ENCODE data around the gene USP6NL.

USP6NL gene

DNA sequence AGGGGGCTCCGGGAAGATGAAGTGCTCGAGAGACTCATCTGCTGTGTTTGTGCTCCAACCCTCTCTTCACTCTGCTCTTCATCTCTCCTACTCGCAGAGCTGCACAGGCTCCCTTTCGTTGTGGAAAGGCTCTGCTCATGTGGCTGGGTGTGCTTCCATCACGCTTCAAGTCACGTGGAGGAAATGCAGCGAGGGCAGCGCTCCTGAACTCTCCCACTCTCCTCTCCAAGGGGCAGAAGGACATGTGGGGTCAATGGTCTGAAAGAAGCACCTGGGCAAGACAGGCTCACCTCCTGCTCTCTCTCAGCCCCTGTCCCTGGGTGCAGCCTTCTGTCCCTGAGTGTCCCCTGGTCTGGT, 72.6 kb downstream of the USP6NL start:
- Histone ChIP-seq H3K27ac (replicated peaks) (no peak overlapping the region), H3K4me3 (replicated peaks; ENCODE audit: insufficient read depth, low read length) (no peak overlapping the region), H3K27me3 (ENCODE audit: insufficient read depth, poor library complexity, severe bottlenecking) (no peaks in the 10 kb centered on the region)
- TF ChIP-seq GABPA (IDR thresholded peaks at IDR 0.05; ENCODE audit: low read depth) (no peak), REST (IDR thresholded peaks at IDR 0.05; ENCODE audit: insufficient replicate concordance, low read depth) (no peak), POLR2AphosphoS5 (IDR thresholded peaks at IDR 0.05; ENCODE audit: low read depth) (no peak)
- DNase-seq (ENCODE audit: low read depth in 1 of 2, low spot score in 1 of 2), result no peak

DNA sequence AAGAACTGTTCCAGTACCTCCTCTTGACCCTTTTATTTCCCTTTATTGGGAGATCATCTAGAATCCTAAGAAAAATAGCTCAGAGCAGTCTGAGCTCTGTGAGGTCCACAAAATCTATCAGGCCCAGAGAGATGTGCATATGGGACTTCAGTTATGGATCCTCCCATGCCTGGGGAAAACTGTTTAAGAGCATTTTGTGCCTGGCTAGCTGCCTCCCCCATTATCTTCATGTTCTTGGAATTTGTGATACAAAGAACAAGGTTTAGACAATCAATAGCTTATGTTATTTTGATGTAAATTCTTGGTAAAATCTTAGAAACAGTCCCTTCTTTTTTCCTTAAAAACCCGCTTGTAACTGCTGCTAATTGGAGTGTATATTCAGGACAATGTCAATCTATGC, 75.2 kb downstream of the USP6NL start:
- Histone ChIP-seq H3K27me3 (ENCODE audit: insufficient read depth, poor library complexity, severe bottlenecking) (no peaks in the 10 kb centered on the region), H3K4me3 (replicated peaks; ENCODE audit: insufficient read depth, low read length) (no peak overlapping the region), H3K27ac (replicated peaks) (no peak overlapping the region)
- TF ChIP-seq, protein P1, sequence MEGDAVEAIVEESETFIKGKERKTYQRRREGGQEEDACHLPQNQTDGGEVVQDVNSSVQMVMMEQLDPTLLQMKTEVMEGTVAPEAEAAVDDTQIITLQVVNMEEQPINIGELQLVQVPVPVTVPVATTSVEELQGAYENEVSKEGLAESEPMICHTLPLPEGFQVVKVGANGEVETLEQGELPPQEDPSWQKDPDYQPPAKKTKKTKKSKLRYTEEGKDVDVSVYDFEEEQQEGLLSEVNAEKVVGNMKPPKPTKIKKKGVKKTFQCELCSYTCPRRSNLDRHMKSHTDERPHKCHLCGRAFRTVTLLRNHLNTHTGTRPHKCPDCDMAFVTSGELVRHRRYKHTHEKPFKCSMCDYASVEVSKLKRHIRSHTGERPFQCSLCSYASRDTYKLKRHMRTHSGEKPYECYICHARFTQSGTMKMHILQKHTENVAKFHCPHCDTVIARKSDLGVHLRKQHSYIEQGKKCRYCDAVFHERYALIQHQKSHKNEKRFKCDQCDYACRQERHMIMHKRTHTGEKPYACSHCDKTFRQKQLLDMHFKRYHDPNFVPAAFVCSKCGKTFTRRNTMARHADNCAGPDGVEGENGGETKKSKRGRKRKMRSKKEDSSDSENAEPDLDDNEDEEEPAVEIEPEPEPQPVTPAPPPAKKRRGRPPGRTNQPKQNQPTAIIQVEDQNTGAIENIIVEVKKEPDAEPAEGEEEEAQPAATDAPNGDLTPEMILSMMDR (IDR thresholded peaks at IDR 0.05; ENCODE audit: insufficient read depth, low read length), result no peak
- TF ChIP-seq REST (IDR thresholded peaks at IDR 0.05; ENCODE audit: insufficient replicate concordance, low read depth) (no peak), POLR2AphosphoS5 (IDR thresholded peaks at IDR 0.05; ENCODE audit: low read depth) (no peak), GABPA (IDR thresholded peaks at IDR 0.05; ENCODE audit: low read depth) (no peak), SPI1 (IDR thresholded peaks at IDR 0.05; ENCODE audit: borderline replicate concordance, low read depth) (no peak)
- no peak for DNase-seq (ENCODE audit: low read depth in 1 of 2, low spot score in 1 of 2)

- TF ChIP-seq GABPA (IDR thresholded peaks at IDR 0.05; ENCODE audit: low read depth) (no peak), POLR2AphosphoS5 (IDR thresholded peaks at IDR 0.05; ENCODE audit: low read depth) (no peak), SPI1 (IDR thresholded peaks at IDR 0.05; ENCODE audit: borderline replicate concordance, low read depth) (no peak), REST (IDR thresholded peaks at IDR 0.05; ENCODE audit: insufficient replicate concordance, low read depth) (no peak)
- TF ChIP-seq, protein P1 (IDR thresholded peaks at IDR 0.05; ENCODE audit: insufficient read depth, low read length), result no peak
- DNase-seq (ENCODE audit: low read depth in 1 of 2, low spot score in 1 of 2), result no peak
- Histone ChIP-seq H3K27ac (replicated peaks) (no peak overlapping the region), H3K4me3 (replicated peaks; ENCODE audit: insufficient read depth, low read length) (no peak overlapping the region), H3K27me3 (ENCODE audit: insufficient read depth, poor library complexity, severe bottlenecking) (no peaks in the 10 kb centered on the region)
Measured at GRCh38 chr10:11535346-11535959, 76.0 kb downstream of the USP6NL start.

All from HL-60 (cell line).